Measurements from ENCODE around the gene ALPK3. TPM values are rescaled to one million over a fixed set of nuclear protein-coding genes. Genes with fewer than 3 reads are reported as not detected.

The ALPK3 gene
- total and polyA plus RNA-seq, 4 experiments from 2014 or later, result 0.01 to 0.58 (median 0.26) TPM; not detected in 1

DNA sequence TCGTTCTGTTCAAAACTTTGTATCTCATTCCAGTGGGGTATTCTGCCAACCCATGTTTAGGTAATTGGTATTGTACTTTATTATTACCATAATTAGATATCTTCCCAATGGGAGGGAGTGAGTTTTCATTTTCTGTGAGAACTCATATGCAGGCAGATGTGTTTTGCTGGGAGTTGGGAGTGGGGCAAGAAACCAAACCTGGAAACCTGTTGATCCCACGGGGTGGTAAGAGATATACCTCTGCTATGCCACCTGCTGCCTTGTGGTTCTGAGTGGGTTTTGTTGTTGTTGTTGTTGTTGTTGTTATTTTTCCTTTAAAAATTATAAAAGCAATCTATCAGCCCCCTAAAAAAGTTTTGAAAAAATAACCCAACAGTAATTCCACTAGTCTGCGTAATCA is 36.7 kb upstream of the ALPK3 start:
- no peak overlapping the region for H3K27ac ChIP-seq (ENCODE audit: low read depth, low read length)
- ChIA-PET CTCF (ENCODE audit: partially characterized antibody) (no interaction called here), POLR2A (ENCODE audit: partially characterized antibody) (no interaction called here)
- intact Hi-C loops (cut with micrococcal nuclease), result no loop called here
- Mint-ChIP-seq H3K9me3 (no peaks in the 10 kb centered on the region), H3K36me3 (peaks cover 43 to 67% of the 10 kb centered on the region in 2 donors), H3K4me3 (no peak overlapping the region), H3K4me1 (peaks cover 13 to 39% (median 17%) of the 10 kb centered on the region in 4 donors), H3K27ac (no peak overlapping the region), H3K27me3 (no peaks in the 10 kb centered on the region)
- H3K9me3 ChIP-seq (ENCODE audit: control insufficient read depth in 1 of 2, low read length in 2 of 2), result no peaks in the 10 kb centered on the region
- H3K27me3 ChIP-seq (ENCODE audit: insufficient read depth, low read length), result no peaks in the 10 kb centered on the region
- no peak for DNase-seq
- no peaks in the 10 kb centered on the region for H3K4me1 ChIP-seq (ENCODE audit: insufficient read depth, low read length)
- H3K4me3 ChIP-seq (ENCODE audit: low read length in 2 of 2), result no peak overlapping the region
- H3K36me3 ChIP-seq (ENCODE audit: insufficient read depth, low read length), result peaks cover 33% of the 10 kb centered on the region

DNA sequence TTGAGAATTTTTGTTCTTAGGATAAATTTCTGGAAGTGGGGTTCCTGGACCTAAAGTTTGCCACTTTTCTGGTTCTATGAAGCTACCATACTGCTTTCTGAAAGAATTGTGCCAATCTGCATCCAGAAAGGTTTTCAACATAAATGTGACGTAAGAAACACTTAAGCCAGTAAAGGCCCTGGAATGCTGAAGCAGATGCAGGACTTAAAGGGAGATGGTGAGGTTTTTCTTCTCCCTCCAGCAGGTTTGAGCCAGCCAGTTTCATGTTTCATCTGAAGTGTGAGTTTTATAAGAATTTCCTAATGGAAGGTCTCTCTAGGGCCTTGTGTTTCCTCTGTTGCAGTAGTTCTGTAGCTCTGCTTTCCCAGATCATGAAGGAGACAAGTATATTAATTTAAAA is 35.7 kb upstream of the ALPK3 start:
- peak overlapping the region in 1 of 7 donors; percentile 35 for H3K27ac Mint-ChIP-seq
- CTCF ChIA-PET (ENCODE audit: partially characterized antibody), result interaction anchor here (0.7 kb wide), 1 partner anchor 194 kb away, joined by 3 read pairs; no protein-coding TSS in a partner anchor

DNA sequence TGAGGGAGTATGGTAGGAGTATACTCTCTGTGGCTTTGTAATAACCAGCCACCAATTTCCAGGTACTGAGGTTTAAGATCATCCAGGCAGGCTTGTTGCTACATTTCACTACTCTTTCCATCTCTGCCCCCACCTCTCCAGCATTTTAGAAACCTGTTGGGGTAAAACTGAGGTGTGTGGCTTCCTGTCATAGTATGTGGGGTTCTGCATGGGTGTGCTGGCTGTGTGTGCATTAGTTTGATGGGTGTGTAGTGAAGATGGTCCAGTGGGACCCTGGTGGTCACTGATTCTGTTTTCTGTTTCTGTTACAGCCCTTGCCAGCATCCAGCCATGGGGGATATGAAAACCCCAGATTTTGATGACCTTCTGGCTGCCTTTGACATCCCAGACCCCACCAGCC is 34.8 kb upstream of the ALPK3 start:
- ChIA-PET POLR2A (ENCODE audit: partially characterized antibody) (no interaction called here), CTCF (ENCODE audit: partially characterized antibody) (no interaction called here)
- peaks cover 8% of the 10 kb centered on the region for H3K4me1 ChIP-seq (ENCODE audit: insufficient read depth, low read length)
- H3K9me3 Mint-ChIP-seq, result no peaks in the 10 kb centered on the region
- intact Hi-C loops (cut with micrococcal nuclease), result no loop called here
- H3K36me3 Mint-ChIP-seq, result peaks cover 43 to 70% of the 10 kb centered on the region in 2 donors
- DNase-seq, result no peak
- no peaks in the 10 kb centered on the region for H3K27me3 Mint-ChIP-seq
- H3K4me1 Mint-ChIP-seq, result peaks cover 19 to 52% (median 27%) of the 10 kb centered on the region in 4 donors
- H3K27me3 ChIP-seq (ENCODE audit: insufficient read depth, low read length), result no peaks in the 10 kb centered on the region
- peaks cover 38% of the 10 kb centered on the region for H3K36me3 ChIP-seq (ENCODE audit: insufficient read depth, low read length)
- H3K4me3 Mint-ChIP-seq, result no peak overlapping the region
- H3K27ac ChIP-seq (ENCODE audit: low read depth, low read length), result no peak overlapping the region
- H3K4me3 ChIP-seq (ENCODE audit: low read length in 2 of 2), result no peak overlapping the region
- no peaks in the 10 kb centered on the region for H3K9me3 ChIP-seq (ENCODE audit: control insufficient read depth in 1 of 2, low read length in 2 of 2)
- H3K27ac Mint-ChIP-seq, result peak overlapping the region in 3 of 7 donors; percentile 19 to 61 (median 47)

More for the DNA sequence above, 35.7 kb upstream of the ALPK3 start:
- Histone ChIP-seq H3K4me3 (ENCODE audit: low read length in 2 of 2) (no peak overlapping the region), H3K36me3 (ENCODE audit: insufficient read depth, low read length) (peaks cover 38% of the 10 kb centered on the region), H3K9me3 (ENCODE audit: control insufficient read depth in 1 of 2, low read length in 2 of 2) (no peaks in the 10 kb centered on the region), H3K27ac (ENCODE audit: low read depth, low read length) (no peak overlapping the region), H3K4me1 (ENCODE audit: insufficient read depth, low read length) (peaks cover 8% of the 10 kb centered on the region), H3K27me3 (ENCODE audit: insufficient read depth, low read length) (no peaks in the 10 kb centered on the region)
- intact Hi-C loops (cut with micrococcal nuclease), result no loop called here
- no peak for DNase-seq
- H3K9me3 Mint-ChIP-seq, result no peaks in the 10 kb centered on the region
- POLR2A ChIA-PET (ENCODE audit: partially characterized antibody), result no interaction called here
- H3K36me3 Mint-ChIP-seq, result peaks cover 43 to 71% of the 10 kb centered on the region in 2 donors
- H3K4me1 Mint-ChIP-seq, result peaks cover 17 to 48% (median 25%) of the 10 kb centered on the region in 4 donors
- H3K27me3 Mint-ChIP-seq, result no peaks in the 10 kb centered on the region
- H3K4me3 Mint-ChIP-seq, result no peak overlapping the region

DNA sequence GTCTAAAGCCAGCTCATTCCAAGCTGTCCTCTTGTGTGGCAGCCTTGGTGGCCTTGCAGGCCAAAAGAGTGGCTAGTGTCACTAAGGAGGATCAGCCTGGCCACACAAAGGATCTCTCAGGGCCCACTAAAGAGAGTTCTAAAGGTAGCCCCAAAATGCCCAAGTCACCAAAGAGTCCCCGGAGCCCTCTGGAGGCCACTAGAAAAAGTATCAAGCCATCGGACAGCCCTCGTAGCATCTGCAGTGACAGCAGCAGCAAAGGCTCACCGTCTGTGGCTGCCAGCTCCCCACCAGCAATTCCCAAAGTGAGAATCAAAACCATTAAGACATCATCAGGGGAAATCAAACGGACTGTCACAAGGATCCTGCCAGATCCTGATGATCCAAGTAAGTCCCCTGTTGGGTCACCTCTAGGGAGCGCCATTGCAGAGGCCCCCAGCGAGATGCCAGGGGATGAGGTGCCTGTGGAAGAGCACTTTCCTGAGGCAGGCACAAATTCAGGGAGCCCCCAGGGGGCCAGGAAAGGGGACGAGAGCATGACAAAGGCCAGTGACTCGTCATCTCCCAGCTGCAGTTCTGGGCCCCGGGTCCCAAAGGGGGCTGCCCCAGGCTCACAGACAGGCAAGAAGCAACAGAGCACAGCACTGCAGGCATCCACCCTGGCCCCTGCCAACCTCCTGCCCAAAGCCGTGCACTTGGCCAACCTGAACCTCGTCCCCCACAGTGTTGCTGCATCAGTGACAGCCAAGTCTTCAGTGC is 33.5 kb upstream of the ALPK3 start:
- ChIA-PET CTCF (ENCODE audit: partially characterized antibody) (interaction anchor here (0.8 kb wide), 1 partner anchor 130 kb away, joined by 3 read pairs; the partner anchor contains the start of gene WDR73), POLR2A (ENCODE audit: partially characterized antibody) (interaction anchor here (1.8 kb wide), 1 partner anchor 35 kb away, joined by 4 read pairs; no protein-coding TSS in a partner anchor)
- H3K4me3 ChIP-seq (ENCODE audit: low read length in 2 of 2), result no peak overlapping the region
- Mint-ChIP-seq H3K4me3 (no peak overlapping the region), H3K36me3 (peaks cover 35 to 73% of the 10 kb centered on the region in 2 donors), H3K9me3 (no peaks in the 10 kb centered on the region), H3K27ac (peak overlapping the region in 1 of 7 donors; percentile 2), H3K27me3 (no peaks in the 10 kb centered on the region), H3K4me1 (peaks cover 16 to 57% (median 31%) of the 10 kb centered on the region in 4 donors)
- H3K27ac ChIP-seq (ENCODE audit: low read depth, low read length), result no peak overlapping the region
- no peak for DNase-seq
- peaks cover 8% of the 10 kb centered on the region for H3K4me1 ChIP-seq (ENCODE audit: insufficient read depth, low read length)
- no peaks in the 10 kb centered on the region for H3K9me3 ChIP-seq (ENCODE audit: control insufficient read depth in 1 of 2, low read length in 2 of 2)
- intact Hi-C loops (cut with micrococcal nuclease), result no loop called here
- H3K27me3 ChIP-seq (ENCODE audit: insufficient read depth, low read length), result no peaks in the 10 kb centered on the region
- H3K36me3 ChIP-seq (ENCODE audit: insufficient read depth, low read length), result peaks cover 33% of the 10 kb centered on the region

DNA sequence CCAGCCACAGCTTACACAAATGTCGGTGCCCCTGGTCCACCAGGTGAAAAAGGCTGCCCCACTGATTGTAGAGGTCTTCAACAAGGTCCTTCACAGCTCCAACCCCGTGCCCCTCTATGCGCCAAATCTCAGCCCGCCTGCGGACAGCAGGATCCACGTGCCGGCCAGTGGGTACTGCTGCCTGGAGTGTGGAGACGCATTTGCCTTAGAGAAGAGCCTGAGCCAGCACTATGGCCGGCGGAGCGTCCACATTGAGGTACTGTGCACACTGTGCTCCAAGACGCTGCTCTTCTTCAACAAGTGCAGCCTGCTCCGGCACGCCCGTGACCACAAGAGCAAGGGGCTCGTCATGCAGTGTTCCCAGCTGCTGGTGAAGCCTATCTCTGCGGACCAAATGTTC is 32.9 kb upstream of the ALPK3 start:
- Mint-ChIP-seq H3K4me1 (peaks cover 15 to 56% (median 30%) of the 10 kb centered on the region in 4 donors), H3K36me3 (peaks cover 33 to 70% of the 10 kb centered on the region in 2 donors), H3K4me3 (no peak overlapping the region), H3K9me3 (no peaks in the 10 kb centered on the region), H3K27ac (no peak overlapping the region), H3K27me3 (no peaks in the 10 kb centered on the region)
- Histone ChIP-seq H3K4me3 (ENCODE audit: low read length in 2 of 2) (no peak overlapping the region), H3K9me3 (ENCODE audit: control insufficient read depth in 1 of 2, low read length in 2 of 2) (no peaks in the 10 kb centered on the region), H3K4me1 (ENCODE audit: insufficient read depth, low read length) (peaks cover 8% of the 10 kb centered on the region), H3K36me3 (ENCODE audit: insufficient read depth, low read length) (peaks cover 33% of the 10 kb centered on the region), H3K27ac (ENCODE audit: low read depth, low read length) (no peak overlapping the region), H3K27me3 (ENCODE audit: insufficient read depth, low read length) (no peaks in the 10 kb centered on the region)
- intact Hi-C loops (cut with micrococcal nuclease), result no loop called here
- no peak for DNase-seq
- POLR2A ChIA-PET (ENCODE audit: partially characterized antibody), result interaction anchor here (1.8 kb wide), 1 partner anchor 35 kb away, joined by 4 read pairs; no protein-coding TSS in a partner anchor
- CTCF ChIA-PET (ENCODE audit: partially characterized antibody), result interaction anchor here (0.8 kb wide), 1 partner anchor 131 kb away, joined by 3 read pairs; the partner anchor contains the start of gene WDR73

DNA sequence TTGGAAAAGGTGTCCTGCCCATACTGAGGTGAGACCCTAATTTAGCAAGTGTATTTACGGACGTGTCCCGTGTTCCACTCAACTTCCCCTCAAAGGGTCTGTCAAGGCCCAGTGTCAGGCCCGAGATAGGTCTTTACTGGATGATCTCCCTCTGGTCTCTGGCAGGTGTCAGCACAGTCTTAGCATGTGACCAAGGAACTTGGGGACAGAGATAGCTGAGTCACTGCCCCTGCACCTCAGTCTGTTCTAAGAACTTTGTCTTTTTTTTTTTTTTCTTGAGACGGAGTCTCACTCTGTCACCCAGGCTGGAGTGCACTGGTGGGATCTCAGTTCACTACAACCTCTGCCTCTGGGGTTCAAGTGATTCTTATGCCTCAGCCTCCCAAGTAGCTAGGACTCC is 32.1 kb upstream of the ALPK3 start:
- peaks cover 16 to 51% (median 31%) of the 10 kb centered on the region in 4 donors for H3K4me1 Mint-ChIP-seq
- no peaks in the 10 kb centered on the region for H3K27me3 ChIP-seq (ENCODE audit: insufficient read depth, low read length)
- H3K36me3 ChIP-seq (ENCODE audit: insufficient read depth, low read length), result peaks cover 33% of the 10 kb centered on the region
- no peak overlapping the region for H3K4me3 ChIP-seq (ENCODE audit: low read length in 2 of 2)
- H3K4me3 Mint-ChIP-seq, result no peak overlapping the region
- CTCF ChIA-PET (ENCODE audit: partially characterized antibody), result no interaction called here
- no peak overlapping the region for H3K27ac ChIP-seq (ENCODE audit: low read depth, low read length)
- H3K9me3 Mint-ChIP-seq, result no peaks in the 10 kb centered on the region
- intact Hi-C loops (cut with micrococcal nuclease), result no loop called here
- POLR2A ChIA-PET (ENCODE audit: partially characterized antibody), result interaction anchor here (1.8 kb wide), 1 partner anchor 36 kb away, joined by 4 read pairs; no protein-coding TSS in a partner anchor
- H3K36me3 Mint-ChIP-seq, result peaks cover 33 to 65% of the 10 kb centered on the region in 2 donors
- H3K4me1 ChIP-seq (ENCODE audit: insufficient read depth, low read length), result peaks cover 8% of the 10 kb centered on the region
- no peak for DNase-seq
- no peaks in the 10 kb centered on the region for H3K27me3 Mint-ChIP-seq
- H3K27ac Mint-ChIP-seq, result peak overlapping the region in 1 of 7 donors; percentile 60
- H3K9me3 ChIP-seq (ENCODE audit: control insufficient read depth in 1 of 2, low read length in 2 of 2), result no peaks in the 10 kb centered on the region

DNA sequence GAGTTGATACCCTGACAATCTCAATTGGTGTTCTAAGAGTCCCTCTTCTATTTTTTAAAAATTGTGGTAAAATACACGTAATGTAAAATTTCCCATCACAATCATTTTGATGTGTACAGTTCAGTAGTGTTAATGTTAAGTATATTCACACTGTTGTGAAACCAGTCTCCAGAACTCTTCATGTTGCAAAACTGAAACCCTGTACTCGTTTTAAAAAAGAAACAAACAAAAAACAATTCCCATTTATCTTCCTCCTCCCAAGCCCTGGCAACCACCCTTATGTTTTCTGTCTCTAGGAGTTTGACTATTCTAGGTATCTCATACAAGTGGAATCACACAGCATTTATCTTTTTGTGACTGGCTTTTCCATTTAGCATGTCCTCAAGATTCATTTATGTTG is 28.7 kb upstream of the ALPK3 start:
- Histone ChIP-seq H3K4me1 (ENCODE audit: insufficient read depth, low read length) (peaks cover 8% of the 10 kb centered on the region), H3K27me3 (ENCODE audit: insufficient read depth, low read length) (no peaks in the 10 kb centered on the region), H3K27ac (ENCODE audit: low read depth, low read length) (no peak overlapping the region), H3K4me3 (ENCODE audit: low read length in 2 of 2) (no peak overlapping the region), H3K9me3 (ENCODE audit: control insufficient read depth in 1 of 2, low read length in 2 of 2) (no peaks in the 10 kb centered on the region), H3K36me3 (ENCODE audit: insufficient read depth, low read length) (peaks cover 44% of the 10 kb centered on the region)
- intact Hi-C loops (cut with micrococcal nuclease), result no loop called here
- Mint-ChIP-seq H3K9me3 (no peaks in the 10 kb centered on the region), H3K27me3 (no peaks in the 10 kb centered on the region), H3K36me3 (peaks cover 36 to 69% of the 10 kb centered on the region in 2 donors), H3K27ac (peak overlapping the region in 6 of 7 donors; percentile 2 to 84 (median 28)), H3K4me1 (peaks cover 16 to 40% (median 32%) of the 10 kb centered on the region in 4 donors), H3K4me3 (no peak overlapping the region)
- POLR2A ChIA-PET (ENCODE audit: partially characterized antibody), result no interaction called here
- DNase-seq, result no peak
- CTCF ChIA-PET (ENCODE audit: partially characterized antibody), result no interaction called here
